GM20000 (cell line): ENCODE data around the gene AFG1L.
"Not testable (repeated sequence)": the region's sequence is repeated elsewhere in the genome, so short reads cannot be mapped to it uniquely, and the experiment has no call there.

ENCODE experiments used
- DNase-seq: peaks from one replicate; pipeline ENCODE4 v3.0.0; 2012; ENCODE audit warnings: low spot score
- CTCF ChIP-seq: IDR thresholded peaks from 2 replicates; pipeline ENCODE4 v1.5.1; 2012; ENCODE audit warnings: mild to moderate bottlenecking, control low read depth; ENCODE audit errors: extremely low read depth, missing control alignments

The AFG1L gene

GRCh38 chr6:108406943-108407342 lies 112.1 kb downstream of the AFG1L start:
- TF ChIP-seq CTCF, result no peak
- no peak for DNase-seq

- no peak for TF ChIP-seq CTCF
- DNase-seq, result no peak
These were observed 113.3 kb downstream of the AFG1L start for GRCh38 chr6:108407904-108408827.

DNA sequence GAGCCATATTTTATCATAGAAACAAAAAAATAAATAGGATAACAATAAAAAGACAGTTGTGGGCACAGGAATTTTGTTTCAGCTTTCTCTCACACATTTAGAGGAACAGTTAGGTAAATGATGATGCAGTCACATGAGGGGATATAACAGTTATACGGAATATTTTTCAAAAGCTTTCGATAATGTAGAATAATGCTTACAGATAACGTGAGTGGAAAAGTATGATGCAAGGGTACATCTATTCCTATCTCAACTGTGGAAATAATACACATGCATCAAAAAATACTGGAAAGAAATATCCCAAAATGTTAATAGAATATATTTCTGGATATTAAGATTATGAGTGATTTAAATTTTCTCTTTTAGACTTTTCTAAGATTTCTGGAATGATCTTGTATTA lies 114.0 kb downstream of the AFG1L start:
- no peak for DNase-seq
- TF ChIP-seq CTCF, result no peak

DNA sequence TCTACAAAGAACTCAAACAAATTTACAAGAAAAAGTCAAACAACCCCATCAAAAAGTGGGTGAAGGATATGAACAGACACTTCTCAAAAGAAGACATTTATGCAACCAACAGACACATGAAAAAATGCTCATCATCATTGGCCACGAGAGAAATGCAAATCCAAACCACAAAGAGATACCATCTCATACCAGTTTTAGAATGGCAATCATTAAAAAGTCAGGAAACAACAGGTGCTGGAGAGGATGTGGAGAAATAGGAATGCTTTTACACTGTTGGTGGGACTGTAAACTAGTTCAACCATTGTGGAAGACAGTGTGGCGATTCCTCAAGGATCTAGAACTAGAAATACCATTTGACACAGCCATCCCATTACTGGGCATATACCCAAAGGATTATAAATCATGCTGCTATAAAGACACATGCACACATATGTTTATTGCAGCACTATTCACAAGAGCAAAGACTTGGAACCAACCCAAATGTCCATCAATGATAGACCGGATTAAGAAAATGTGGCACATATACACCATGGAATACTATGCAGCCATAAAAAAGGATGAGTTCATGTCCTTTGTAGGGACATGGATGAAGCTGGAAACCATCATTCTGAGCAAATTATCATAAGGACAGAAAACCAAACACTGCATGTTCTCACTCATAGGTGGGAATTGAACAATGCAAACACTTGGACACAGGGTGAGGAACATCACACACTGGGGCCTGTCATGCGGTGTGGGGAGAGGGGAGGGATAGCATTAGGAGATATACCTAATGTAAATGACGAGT lies 121.4 kb downstream of the AFG1L start:
- DNase-seq, result not testable (repeated sequence)

DNA sequence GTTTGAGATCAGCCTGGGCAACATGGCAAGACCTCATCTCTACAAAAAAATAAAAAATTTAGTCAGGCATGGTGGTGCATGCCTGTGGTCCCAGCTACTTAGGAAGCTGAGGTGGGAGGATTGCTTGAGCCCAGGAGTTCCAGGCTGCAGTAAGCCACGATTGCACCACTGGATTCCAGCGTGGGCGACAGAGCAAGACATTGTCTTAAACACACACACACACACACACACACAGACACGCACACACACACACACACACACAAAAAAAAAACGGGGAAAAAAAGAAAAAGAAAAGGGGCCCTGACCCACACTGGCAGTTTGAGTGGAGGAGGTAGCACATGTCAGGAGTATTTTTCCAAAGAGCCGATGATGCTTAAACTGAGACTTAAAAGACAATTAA lies 122.2 kb downstream of the AFG1L start:
- no peak for DNase-seq
- TF ChIP-seq CTCF, result no peak

DNA sequence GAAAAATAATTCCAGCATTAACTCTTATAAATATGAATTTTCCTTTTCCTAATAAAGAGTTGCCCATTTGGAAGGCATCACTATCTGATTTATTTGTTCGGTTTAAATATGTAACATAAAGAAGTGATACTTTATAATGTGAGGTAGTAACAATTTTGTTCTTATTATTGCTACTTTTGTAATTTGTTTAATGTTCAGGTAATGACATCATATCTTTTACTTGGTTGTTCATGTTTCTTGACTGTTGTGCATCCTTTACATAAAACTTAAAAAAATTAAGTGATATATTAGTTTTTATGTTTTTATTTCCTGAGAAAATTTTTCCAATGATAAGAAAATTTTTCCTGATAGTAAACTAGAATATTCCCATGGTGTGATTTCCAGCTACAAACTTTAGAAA lies 124.6 kb downstream of the AFG1L start:
- no peak for DNase-seq
- no peak for TF ChIP-seq CTCF

DNA sequence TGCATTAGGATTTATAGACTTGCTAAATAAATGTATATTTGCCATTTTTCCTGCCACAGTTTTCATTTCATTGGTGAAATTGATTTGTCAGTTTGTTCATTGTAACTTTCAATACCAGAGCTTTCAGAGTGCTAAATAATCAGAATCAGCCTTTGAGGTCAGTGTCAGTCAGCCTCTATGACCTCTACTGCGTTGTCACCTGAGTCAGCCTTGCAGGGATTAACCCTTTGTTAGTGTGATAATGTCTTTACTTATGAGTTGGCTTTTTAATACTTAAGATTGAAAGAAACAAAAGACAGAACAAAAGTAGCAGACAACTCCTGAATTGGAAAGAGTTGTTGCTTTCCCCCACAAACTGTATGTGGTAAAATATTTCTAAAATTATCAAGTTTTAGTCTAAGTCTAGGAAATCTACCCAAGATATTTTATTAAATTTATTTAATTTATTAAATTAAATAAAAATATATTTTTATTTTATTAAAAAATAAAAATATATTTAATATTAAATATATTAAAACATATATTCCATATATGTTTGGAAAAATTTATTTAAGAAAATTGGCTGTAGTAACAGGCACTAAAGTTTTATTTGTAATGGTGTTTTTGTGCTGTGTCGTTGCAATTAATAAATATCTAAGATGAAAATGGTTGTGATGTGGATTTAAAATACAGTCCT lies 125.2 kb downstream of the AFG1L start:
- TF ChIP-seq CTCF, result no peak
- no peak for DNase-seq
